Fibroblast of skin of left biceps (primary cell): Measurements from ENCODE around the gene ZFAND6.
A peak's percentile ranks its signal among the peaks of the same experiment; 100 is the strongest.
"Not testable (repeated sequence)": the region's sequence is repeated elsewhere in the genome, so short reads cannot be mapped to it uniquely, and the experiment has no call there.

Source experiments
- DNase-seq, 2 experiments: peaks; one replicate each; pipeline ENCODE4 v3.0.0-alpha.2; 2013; ENCODE audit warnings: low read depth in 2 of 2

The ZFAND6 gene

DNA sequence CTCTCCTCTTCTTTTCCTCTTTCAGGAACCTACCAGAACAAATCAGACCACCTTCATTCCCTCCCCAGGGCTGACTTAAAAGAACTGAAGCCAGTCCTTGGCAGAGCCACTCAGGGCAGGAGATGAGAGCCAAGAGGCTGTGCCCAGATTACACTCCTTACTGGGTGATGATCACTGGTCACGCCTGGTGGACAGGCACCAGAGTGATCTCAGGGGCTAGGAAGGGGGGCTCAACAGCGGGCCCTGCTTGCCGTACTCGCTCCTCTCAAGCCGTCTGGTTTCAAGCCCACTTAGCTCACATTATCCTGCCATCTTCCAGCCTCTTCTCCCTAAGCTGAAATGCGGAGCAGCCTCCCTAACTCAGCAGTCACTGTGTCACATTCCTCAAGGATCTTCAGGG, 91.7 kb downstream of the ZFAND6 start:
- DNase-seq: no peak

DNA sequence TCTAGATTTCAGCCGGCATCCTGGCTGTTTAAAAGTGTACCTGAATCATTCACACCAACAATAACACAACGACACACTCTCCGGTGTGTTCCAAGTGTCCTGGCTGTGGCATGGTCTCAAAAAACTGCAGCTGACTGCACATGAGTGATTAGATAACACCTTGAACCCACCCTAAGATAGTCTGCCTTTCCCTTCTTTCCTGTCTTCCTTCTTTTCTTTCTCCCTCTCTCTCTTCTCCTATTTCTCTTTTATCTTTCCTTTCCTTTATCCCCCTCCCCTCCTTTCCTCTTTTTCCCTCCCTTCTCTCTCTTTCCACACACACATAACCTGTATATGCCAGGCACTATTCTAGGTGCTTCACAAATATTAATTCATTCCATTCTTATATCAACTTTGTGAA, 92.1 kb downstream of the ZFAND6 start:
- DNase-seq: no peak

DNA sequence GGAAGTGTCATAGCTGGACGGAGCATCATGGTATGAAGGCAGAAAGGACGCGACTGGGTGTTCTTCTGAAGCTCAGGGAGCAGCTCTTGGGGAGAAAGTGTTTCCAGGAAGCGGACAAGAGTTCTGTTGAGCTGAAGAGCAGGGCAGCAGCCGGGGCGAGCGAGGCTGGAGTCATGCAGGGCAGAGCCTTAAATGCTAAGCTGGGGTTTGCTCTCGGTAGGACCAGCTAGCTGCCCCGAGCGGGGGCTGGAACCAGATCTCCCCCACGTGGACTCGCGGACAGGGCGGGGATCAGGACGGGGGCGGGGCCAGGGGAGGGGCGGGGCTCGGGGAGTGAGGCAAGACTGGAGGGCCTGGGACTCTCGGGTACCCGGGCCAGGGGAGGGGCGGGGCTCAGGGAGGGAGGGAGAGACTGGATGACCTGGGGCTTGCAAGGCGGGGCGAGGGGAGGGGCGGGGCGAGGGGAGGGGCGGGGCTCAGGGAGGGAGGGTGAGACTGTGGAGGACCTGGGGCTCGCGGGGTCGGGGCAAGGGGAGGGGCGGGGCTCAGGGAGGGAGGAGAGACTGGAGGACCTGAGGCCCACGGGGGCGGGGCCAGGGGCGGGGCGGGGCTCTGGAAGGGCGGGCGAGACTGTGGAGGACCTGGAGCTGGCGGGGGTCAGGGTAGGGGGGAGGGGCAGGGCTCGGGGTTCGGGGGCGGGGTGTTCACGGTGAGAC, 92.9 kb downstream of the ZFAND6 start:
- DNase-seq: peak; percentile 81 to 82

DNA sequence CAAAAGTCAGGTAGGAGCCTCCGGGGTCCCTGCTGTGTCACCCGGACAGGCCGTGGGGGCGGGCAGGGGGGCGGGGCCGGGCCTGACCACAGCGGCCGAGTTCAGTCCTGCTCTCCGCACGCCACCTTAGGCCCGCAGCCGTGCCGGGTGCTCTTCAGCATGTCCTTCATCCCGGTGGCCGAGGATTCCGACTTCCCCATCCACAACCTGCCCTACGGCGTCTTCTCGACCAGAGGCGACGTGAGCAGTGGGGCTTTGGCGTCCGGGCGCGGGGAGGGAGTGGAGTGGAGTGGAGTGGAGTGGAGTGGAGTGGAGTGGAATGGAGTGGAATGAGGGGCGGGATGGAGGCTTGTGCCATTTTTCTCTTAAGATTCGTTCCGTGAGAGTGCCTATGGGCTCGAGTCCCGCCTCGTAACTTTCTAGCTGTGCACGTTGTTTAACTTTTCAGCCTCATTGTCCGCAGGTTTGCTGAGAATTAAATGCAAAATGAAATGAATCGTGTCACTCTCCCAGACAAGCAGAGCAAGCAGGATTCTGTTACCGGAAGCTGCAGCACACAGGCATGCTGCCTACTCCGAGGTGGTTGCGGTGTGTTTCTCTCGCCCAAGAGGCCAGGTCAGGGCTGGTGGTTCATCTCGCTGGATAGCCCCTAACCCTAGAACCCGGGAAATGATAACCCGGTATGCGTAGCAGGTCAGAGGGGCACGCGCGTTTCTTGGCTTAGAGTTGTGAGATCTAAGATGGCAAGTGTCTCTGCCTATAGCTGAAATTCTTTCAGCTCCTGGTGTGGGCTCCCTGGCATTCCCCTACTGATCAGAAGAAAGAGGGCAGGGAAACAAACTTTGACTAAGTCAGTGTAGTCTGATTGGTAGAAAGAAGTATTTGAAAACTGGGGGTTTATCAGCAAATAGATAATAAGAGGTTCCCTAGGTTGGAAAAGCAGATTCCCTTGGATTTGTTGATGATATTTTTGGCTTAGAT, 93.7 kb downstream of the ZFAND6 start, which contains the start of gene FAH:
TSS of gene FAH (plus strand) at position 104 of the 981 bp plus-strand sequence. CDS start at position 160, 56 bp downstream.
- DNase-seq: no peak

DNA sequence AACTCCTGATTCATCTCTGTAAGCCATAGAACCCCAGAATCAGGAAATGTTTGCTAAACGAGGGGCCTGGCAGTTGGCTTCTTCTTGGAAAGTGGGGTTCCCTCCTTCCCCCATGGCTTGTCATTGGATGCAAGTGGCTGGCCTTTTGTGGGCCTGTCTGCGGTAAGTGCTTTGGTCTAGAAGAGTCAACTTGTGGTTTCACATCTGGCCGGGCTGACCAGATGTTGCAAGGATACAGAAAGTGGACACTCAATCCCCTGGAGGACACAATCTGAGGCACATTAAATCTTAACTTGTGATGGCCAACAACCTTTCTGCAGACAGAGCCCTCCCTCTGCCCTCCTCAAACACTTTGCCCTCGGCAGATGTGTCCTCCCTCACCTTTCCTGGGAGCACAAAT, 94.4 kb downstream of the ZFAND6 start:
- no peak for DNase-seq

DNA sequence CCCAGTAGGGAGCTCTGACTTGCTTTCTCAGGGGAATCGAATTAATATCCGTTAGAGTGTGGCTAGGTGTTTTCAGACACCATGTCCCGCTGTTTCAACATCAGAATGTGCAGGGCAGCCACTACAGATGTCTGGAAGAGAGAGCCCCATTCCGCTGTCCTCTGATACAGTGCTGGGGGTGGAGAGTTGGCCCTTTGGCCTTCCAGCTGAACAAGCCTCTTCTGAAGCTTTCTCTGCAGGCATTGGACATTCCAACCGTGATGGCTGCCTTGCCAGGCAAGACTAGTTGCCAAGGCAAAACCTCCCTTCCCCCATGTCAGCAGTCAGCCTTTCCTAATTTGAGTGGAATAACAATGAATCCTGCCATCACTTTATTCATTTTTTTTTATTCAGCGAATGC, 94.9 kb downstream of the ZFAND6 start:
- DNase-seq: no peak

DNA sequence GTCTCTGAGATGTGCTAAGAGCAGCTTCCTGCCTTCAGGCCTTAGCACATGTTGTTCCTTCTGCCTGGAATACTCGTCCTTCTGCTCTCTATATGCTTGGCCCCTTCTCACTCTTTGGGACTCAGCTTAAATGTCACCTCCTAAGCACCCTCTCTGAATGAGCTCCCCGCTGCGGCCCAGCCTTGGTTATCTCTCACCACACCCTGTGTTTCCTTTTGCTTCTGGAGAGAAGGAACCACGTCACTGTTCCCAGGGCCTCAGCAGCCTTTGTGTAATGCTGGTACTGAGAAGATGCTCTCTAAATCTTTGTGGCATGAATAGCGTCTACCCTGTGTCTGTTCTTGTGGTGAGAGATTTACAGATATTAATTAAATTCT, 95.5 kb downstream of the ZFAND6 start:
- DNase-seq: no peak

DNA sequence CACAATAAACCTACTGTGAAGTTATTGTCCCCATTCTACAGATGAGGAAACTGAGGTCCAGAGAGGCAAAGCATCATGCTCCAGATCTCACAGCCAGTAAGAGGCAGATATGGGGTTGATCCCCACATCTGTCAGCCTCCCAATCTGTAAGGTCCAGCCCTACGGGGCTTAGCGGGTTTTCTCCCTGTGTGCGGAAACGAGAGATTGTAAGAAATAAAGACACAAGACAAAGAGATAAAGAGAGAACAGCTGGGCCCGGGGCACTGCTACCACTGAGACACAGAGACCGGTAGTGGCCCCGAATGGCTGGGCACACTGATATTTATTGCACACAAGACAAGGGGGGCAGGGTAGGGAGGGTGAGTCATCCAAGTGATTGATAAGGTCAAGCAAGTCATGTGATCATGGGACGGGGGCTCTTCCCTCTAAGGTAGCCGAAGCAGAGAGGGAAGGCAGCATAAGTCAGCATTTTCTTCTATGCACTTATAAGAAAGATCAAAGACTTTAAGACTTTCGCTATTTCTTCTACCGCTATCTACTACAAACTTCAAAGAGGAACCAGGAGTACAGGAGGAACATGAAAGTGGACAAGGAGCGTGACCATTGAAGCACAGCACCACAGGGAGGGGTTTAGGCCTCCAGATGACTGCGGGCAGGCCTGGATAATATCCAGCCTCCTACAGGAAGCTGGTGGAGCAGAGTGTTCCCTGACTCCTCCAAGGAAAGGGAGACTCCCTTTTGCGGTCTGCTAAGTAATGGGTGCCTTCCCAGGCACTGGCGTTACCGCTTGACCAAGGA, 96.1 kb downstream of the ZFAND6 start:
- DNase-seq: not testable (repeated sequence)

DNA sequence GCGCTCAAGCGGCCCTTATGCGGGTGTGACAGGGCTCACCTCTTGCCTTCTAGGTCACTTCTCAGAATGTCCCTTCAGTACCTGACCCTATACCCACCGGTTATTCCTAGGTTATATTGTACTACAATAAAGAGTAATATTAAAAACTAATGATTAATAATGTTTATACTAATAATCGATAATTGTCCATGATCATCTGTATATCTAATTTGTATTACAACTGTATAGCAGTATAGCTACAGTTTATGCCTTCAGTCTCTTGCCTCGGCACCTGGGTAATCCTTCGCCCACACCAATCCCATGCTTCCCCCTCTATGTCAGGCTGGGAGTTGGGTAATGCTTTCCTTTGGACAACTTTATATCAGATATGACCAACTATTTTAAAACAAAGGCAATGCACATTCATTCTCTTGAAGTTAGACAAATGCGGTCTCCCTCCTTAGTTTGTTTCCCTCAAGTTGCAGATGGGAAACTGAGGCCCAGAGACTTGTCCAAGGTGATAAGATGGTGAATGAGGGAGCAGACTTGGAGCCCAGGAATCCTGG, 96.8 kb downstream of the ZFAND6 start:
- DNase-seq: no peak

DNA sequence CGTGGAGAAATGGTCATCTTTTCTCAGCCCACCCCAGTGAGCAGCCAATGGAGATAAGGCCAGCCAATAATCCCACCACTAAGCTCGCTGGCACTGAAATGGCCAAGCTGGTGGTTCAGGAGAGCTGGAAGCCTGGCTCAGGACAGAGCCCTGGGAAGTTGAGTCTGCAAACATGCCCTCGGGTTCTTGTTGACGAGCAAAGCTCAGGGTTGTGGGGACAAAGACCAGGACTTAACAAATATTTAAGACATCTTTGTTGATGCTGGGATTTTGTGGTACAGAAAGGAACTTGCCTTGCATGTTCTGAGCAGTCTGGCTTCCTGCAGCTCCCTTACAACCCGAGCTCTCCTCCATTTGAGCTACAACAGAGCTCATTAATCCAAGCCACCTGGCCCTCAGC, 97.7 kb downstream of the ZFAND6 start:
- no peak for DNase-seq

DNA sequence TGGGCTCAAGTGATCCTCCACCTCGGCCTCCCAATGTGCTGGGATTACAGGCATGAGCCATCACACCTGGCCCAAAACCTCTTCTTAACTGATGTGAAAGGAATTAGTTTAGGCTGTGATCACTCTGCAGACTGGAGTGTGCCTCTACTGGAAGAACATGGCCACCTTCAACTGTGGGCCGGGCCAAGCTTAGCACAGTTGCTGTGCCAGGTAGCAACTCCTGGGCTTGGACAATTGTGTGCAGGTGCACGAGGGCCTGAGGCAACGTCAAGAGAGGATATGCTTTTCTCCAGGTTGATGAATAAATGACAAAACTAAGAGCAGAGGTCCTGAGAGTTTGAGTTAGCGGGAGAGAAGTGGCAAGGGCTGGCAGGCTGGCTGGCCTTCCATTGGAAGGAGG, 99.8 kb downstream of the ZFAND6 start:
- no peak for DNase-seq

DNA sequence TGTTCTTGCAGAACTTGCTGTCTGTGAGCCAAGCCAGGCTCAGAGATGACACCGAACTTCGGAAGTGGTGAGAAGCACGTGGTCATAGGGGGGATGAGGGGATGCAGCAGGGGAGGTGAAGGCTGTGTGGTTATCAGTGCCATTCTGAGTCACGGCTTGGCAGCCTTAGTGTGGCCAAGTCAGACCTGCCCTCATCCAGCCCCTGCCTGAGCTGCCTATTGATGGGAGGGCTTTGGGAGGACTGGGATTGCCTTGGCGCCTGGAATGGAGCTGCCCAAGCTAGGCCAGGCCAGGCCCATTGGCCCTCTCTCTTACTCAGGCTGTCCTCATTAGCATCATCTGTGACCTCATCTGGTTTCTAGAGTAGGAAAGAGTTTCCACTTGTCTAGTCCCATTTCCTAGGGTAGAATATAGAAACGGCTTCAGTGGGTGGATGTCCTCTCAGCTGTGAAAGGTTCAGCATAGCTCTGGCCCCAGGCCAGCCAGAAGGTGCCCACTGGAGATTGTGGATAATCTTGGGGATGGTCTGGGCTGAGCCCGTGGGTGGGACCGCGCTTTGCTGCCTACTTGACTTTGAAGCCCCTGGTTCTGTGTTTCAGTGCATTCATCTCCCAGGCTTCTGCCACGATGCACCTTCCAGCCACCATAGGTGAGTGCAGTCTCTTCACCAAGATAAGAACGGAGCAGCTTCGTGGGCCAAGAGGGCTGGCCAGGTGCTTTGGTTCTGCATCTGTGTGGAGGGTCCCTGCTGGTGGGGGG, 100.5 kb downstream of the ZFAND6 start:
- DNase-seq: no peak

DNA sequence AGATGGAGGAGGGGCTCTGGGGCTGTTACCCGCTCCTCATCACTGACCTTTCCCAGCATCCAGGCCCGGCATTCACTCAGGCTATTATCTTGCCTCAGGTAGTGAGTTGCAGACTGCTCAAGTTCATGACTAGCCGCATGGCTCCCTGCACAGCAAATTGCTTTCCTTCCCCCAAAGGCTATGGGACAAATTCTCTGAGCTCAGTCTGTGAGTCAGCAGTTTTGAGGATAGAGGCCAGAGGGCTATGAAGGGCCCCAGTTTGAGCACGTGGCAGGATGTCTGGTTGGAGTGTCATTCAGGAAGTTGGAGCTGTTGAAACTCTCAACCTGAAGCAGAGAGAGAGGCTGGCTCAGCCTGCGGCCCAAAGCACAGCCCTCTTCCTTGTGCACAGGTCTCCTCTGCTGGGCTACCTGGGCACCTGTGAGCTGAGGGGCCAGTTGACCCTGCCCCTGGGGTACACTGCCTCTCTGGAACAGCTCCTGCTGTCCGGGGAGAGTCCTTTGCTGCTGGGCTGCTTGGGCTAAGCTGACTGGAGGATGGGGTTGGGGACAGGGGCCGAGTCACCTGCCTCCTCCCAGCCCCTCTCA, 101.2 kb downstream of the ZFAND6 start:
- DNase-seq: peak; percentile 70 to 78

DNA sequence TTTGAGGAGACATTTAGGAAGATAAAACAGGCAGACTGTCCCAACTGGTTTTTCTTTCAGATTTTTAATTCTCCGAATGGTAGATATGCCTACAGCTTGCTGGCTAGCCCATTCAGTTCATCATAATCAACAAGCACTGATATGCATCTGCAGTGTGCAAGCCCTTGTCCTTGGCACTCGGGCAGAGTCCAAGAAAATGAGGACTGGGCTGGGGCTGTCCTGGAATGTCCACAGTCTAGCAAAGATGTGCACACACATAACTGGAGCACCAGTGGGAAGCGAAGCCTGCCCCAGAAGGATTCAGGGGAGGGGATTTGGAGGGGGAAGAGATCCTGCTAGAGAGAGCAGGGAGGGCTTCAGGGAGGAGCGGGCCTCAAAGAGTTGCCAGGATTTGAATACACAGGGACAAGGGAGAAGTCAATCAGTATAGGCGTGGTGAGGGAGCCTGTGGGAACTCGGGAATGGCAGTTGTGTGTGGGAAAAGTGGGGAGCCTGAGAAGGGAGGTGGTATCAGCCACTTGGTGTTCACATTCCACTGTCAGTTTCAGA, 102.1 kb downstream of the ZFAND6 start:
- no peak for DNase-seq

DNA sequence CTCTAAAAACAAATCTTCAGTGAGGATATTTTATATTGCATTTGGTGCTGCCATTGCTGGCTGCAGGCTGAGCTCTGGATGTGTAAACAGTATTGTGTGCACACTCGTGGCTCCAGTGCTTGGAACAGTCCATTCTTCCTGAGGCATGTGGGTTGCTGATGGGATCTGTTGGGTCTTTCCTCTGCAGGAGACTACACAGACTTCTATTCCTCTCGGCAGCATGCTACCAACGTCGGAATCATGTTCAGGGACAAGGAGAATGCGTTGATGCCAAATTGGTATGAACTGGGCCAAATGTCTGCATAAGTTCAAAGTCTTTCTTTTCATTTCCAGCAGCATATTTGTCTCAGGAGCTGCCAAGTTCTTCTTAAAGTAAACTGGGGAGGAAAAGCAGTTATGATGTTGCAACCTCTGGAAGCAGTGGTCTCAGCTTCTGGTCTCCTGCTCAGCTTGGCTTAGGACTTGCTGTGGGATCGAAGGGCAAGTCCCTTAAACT, 102.6 kb downstream of the ZFAND6 start:
- DNase-seq: no peak

DNA sequence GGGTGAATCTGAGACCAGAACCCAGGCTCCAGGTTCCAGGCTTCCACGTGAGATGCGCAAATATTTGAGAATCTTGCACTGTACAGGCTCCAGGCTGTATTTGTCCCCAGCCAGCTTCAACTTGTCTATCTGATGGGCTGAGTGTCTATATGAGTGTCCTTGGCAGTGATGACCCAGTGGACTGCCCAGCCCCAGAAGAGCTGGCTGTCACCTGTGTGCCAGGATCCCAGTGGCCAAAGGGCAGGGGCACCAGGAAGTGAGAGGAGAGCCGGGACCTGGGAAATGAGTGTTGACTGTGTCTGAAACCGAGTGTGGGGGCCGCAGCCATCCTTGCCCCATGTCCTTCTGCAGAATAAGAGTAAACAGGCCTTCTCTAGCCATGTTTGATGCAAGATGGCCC, 103.7 kb downstream of the ZFAND6 start:
- no peak for DNase-seq

DNA sequence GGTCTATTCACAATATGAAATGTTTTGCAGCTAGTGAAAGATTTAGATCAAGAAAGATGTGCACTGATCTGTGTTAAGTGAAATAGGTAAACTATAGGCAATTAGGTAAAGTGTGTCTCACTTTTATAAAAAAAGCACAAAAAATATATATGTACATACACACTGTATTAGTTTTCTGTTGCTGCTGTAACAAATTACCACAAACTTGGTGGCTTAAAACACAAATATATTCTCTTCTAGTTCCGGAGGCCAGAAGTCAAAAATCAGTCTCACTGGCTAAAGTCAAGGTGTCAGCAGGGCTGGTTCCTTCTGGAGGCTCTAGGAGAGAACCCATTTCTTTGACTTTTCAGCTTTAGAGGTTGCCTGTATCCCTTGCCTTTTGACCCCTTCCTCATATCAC, 104.4 kb downstream of the ZFAND6 start:
- no peak for DNase-seq

DNA sequence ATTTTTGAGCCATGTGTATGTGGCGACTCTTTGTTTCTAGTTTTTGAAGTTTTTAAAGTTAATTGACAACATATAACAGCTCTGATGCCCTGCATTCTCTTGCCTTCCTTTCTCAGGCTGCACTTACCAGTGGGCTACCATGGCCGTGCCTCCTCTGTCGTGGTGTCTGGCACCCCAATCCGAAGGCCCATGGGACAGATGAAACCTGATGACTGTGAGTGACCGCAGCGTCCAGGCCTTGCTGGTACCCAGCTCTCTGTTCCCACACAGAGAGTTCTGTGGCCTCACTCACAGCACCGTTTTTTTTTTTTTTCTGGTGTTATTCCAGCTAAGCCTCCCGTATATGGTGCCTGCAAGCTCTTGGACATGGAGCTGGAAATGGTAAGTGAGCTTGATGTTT, 108.5 kb downstream of the ZFAND6 start:
- no peak for DNase-seq

DNA sequence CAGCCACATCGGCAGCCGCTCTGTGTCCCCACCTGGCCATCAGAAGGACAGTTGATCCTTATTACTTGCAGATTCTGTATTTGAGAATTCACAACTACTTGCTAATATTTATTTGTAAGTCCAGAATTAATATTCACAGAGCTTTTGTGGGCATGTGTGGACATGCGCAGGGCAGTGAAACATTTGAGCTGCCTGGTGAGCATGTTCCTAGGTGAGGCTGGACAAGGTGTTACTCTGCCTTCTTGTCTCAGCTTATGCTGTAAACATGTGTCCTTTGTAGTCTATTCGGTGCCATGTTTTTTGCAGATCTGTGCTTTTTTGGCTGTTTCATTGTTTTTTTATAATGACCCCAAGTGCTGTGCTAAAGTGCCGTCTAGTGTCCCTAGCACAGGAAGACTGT, 108.9 kb downstream of the ZFAND6 start:
- DNase-seq: no peak

DNA sequence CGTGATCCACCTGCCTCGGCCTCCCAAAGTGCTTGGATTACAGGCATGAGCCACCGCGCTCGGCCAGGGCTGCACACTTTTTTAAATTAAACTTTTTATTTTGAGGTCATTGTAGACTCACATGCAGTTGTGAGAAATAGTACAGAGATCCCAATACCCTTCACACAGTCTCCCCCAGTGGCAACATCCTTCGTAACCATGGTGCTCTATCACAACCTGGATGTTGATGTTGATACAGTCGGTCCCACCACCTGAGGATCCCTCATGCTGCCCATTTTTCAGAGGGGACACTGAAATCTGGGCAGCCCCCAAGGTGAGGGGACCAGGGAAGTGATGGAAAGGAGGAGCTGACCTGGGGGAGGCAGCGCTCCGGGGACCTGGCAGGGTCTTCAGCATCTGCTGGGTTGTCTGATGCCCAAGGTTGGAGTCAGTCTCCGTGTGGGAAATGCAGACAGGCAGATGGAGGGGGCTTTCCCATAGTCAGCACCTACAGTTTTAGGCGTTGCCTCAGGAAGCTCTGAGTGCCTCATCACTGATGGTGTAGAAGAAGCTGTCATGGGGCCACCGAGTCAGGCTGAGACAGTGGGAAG, 110.4 kb downstream of the ZFAND6 start:
- no peak for DNase-seq
